Measurements from ENCODE around the gene BSG. TPM values are rescaled to one million over a fixed set of nuclear protein-coding genes. Genes with fewer than 3 reads are reported as not detected.
"Not testable (repeated sequence)": the region's sequence is repeated elsewhere in the genome, so short reads cannot be mapped to it uniquely, and the experiment has no call there.

The BSG gene
- total and polyA plus RNA-seq, 9 of the 15 experiments (the other 6 are each of a cell fraction or from before 2014, with no cell fraction given) = 4.6 to 495 (median 187) TPM

GRCh38 chr19:624433-625109 is 52.2 kb downstream of the BSG start:
- Histone ChIP-seq H2AFZ (ENCODE audit: low read depth, low read length) (no peak overlapping the region), H3K9ac (ENCODE audit: insufficient read depth in 1 of 2, low read depth in 2 of 2, low read length in 2 of 2) (no peak overlapping the region), H3K36me3 (ENCODE audit: control insufficient read depth, insufficient read depth, low read length) (peaks cover 80% of the 10 kb centered on the region; the same call in 2 of the 3 replicates), H3K9me1 (ENCODE audit: control insufficient read depth, insufficient read depth, low read length) (no peaks in the 10 kb centered on the region), H3K4me2 (ENCODE audit: insufficient read depth, low read length) (no peak overlapping the region), H3K4me1 (replicated peaks in 1 of 2; ENCODE audit: control insufficient read depth in 2 of 2, insufficient read depth in 2 of 2, low read length in 2 of 2) (peaks cover 0 to 19% of the 10 kb centered on the region in 2 experiments; a peak in 1 of 5 replicates), H3K4me3 (no peak overlapping the region), H3K27me3 (ENCODE audit: control insufficient read depth in 2 of 2, insufficient read depth in 2 of 2, low read length in 2 of 2) (no peaks in the 10 kb centered on the region), H3K27ac (ENCODE audit: extremely low read depth, low read depth, low read length) (no peak overlapping the region), H3K79me2 (ENCODE audit: control insufficient read depth, insufficient read depth, low read length) (peaks cover 15% of the 10 kb centered on the region; the same call in 1 of the 3 replicates), H4K20me1 (replicated peaks; ENCODE audit: control insufficient read depth, insufficient read depth, low read length) (no peaks in the 10 kb centered on the region), H3K9me3 (replicated peaks; ENCODE audit: control insufficient read depth, insufficient read depth, low read depth, low read length) (no peaks in the 10 kb centered on the region; the same call in 1 of the 2 replicates)
- CTCF ChIA-PET (ENCODE audit: low intra/inter-chr PET ratio) = no interaction called here
- intact Hi-C loops (cut with micrococcal nuclease) = no loop called here
- FAIRE-seq = no peak
- TF ChIP-seq SRSF3 (IDR thresholded peaks at IDR 0.05; ENCODE audit: insufficient read depth, low read length) (no peak), RBFOX2 (IDR thresholded peaks at IDR 0.05; ENCODE audit: low read depth, low read length) (peak; percentile 43; the same call in 1 of the 2 replicates), POLR2G (IDR thresholded peaks at IDR 0.05; ENCODE audit: low read depth, low read length) (peak; percentile 57)
- BruUV-seq (replicated peaks) = no TSS peak
- POLR2A ChIA-PET = interaction anchor here (0.6 to 1.1 kb wide), 2 partner anchors 9 to 49 kb away, joined by 3 to 4 read pairs; no protein-coding TSS in a partner anchor
- DNase-seq (ENCODE audit: extremely low read depth in 1 of 4, low spot score in 3 of 4) = no peak
- in situ Hi-C loops (cut with MboI) = no loop called here
- ATAC-seq = no peak
- 95% methylated on average over 19 of the region's 24 CpGs for WGBS (ENCODE audit: insufficient coverage, low coverage, missing lambda C conversion rate)

GRCh38 chr19:625257-625656 is 52.9 kb downstream of the BSG start:
- H3K9me1 ChIP-seq (ENCODE audit: control insufficient read depth, insufficient read depth, low read length) = no peaks in the 10 kb centered on the region
- no peaks in the 10 kb centered on the region for H3K27me3 ChIP-seq (ENCODE audit: control insufficient read depth in 2 of 2, insufficient read depth in 2 of 2, low read length in 2 of 2)
- H2AFZ ChIP-seq (ENCODE audit: low read depth, low read length) = no peak overlapping the region
- in situ Hi-C loops (cut with MboI) (no loop called here), intact Hi-C loops (cut with micrococcal nuclease) (no loop called here)
- FAIRE-seq = no peak
- POLR2A ChIA-PET = interaction anchor here (1.1 kb wide), 1 partner anchor 8 kb away, joined by 4 read pairs; no protein-coding TSS in a partner anchor
- TF ChIP-seq RBFOX2 (IDR thresholded peaks at IDR 0.05; ENCODE audit: low read depth, low read length) (peak; percentile 10; the same call in 1 of the 2 replicates), CHD4 (IDR thresholded peaks at IDR 0.05; ENCODE audit: insufficient read depth, insufficient replicate concordance, low read depth, low read length, poor library complexity, severe bottlenecking) (no peak)
- peaks cover 78% of the 10 kb centered on the region; the same call in 2 of the 3 replicates for H3K36me3 ChIP-seq (ENCODE audit: control insufficient read depth, insufficient read depth, low read length)
- 96% methylated on average over 5 of the region's 5 CpGs for WGBS (ENCODE audit: insufficient coverage, low coverage, missing lambda C conversion rate)
- peaks cover 18% of the 10 kb centered on the region; the same call in 2 of the 3 replicates for H3K79me2 ChIP-seq (ENCODE audit: control insufficient read depth, insufficient read depth, low read length)
- 0 out of 4 replicates have a peak overlapping the region, but pooled peaks of 1 of the 2 experiments have one; percentile 20 for H3K9ac ChIP-seq (ENCODE audit: insufficient read depth in 1 of 2, low read depth in 2 of 2, low read length in 2 of 2)
- no peaks in the 10 kb centered on the region for H4K20me1 ChIP-seq (replicated peaks; ENCODE audit: control insufficient read depth, insufficient read depth, low read length)
- ATAC-seq = no peak
- CTCF ChIA-PET (ENCODE audit: low intra/inter-chr PET ratio) = no interaction called here
- H3K4me2 ChIP-seq (ENCODE audit: insufficient read depth, low read length) = no peak overlapping the region
- no peaks in the 10 kb centered on the region; the same call in 1 of the 2 replicates for H3K9me3 ChIP-seq (replicated peaks; ENCODE audit: control insufficient read depth, insufficient read depth, low read depth, low read length)
- no peak overlapping the region for H3K4me3 ChIP-seq
- BruUV-seq (replicated peaks) = no TSS peak
- DNase-seq (ENCODE audit: extremely low read depth in 1 of 4, low spot score in 3 of 4) = no peak
- peaks cover 0 to 26% of the 10 kb centered on the region in 2 experiments; a peak in 1 of 5 replicates for H3K4me1 ChIP-seq (replicated peaks in 1 of 2; ENCODE audit: control insufficient read depth in 2 of 2, insufficient read depth in 2 of 2, low read length in 2 of 2)
- no peak overlapping the region for H3K27ac ChIP-seq (ENCODE audit: extremely low read depth, low read depth, low read length)

GRCh38 chr19:626566-626965 is 54.2 kb downstream of the BSG start:
- ATAC-seq; H3K27ac ChIP-seq (ENCODE audit: extremely low read depth, low read depth, low read length); BruUV-seq (replicated peaks); H3K27me3 ChIP-seq (ENCODE audit: control insufficient read depth in 2 of 2, insufficient read depth in 2 of 2, low read length in 2 of 2); H4K20me1 ChIP-seq (replicated peaks; ENCODE audit: control insufficient read depth, insufficient read depth, low read length); intact Hi-C loops (cut with micrococcal nuclease); H3K9ac ChIP-seq (ENCODE audit: insufficient read depth in 1 of 2, low read depth in 2 of 2, low read length in 2 of 2); CTCF ChIA-PET (ENCODE audit: low intra/inter-chr PET ratio); H3K9me3 ChIP-seq (replicated peaks; ENCODE audit: control insufficient read depth, insufficient read depth, low read depth, low read length); H3K4me2 ChIP-seq (ENCODE audit: insufficient read depth, low read length); FAIRE-seq; H3K9me1 ChIP-seq (ENCODE audit: control insufficient read depth, insufficient read depth, low read length); in situ Hi-C loops (cut with MboI); H2AFZ ChIP-seq (ENCODE audit: low read depth, low read length); H3K4me3 ChIP-seq; DNase-seq (ENCODE audit: extremely low read depth in 1 of 4, low spot score in 3 of 4): not testable (repeated sequence)
- POLR2A ChIA-PET = interaction anchor here (0.6 kb wide), 1 partner anchor 10 kb away, joined by 3 read pairs; no protein-coding TSS in a partner anchor
- Histone ChIP-seq H3K36me3 (ENCODE audit: control insufficient read depth, insufficient read depth, low read length) (peaks cover 84% of the 10 kb centered on the region; the same call in 2 of the 3 replicates), H3K4me1 (replicated peaks in 1 of 2; ENCODE audit: control insufficient read depth in 2 of 2, insufficient read depth in 2 of 2, low read length in 2 of 2) (peaks cover 0 to 30% of the 10 kb centered on the region in 2 experiments; a peak in 2 of 5 replicates), H3K79me2 (ENCODE audit: control insufficient read depth, insufficient read depth, low read length) (peaks cover 30% of the 10 kb centered on the region)
- WGBS (ENCODE audit: insufficient coverage, low coverage, missing lambda C conversion rate) = 98% methylated on average over 6 of the region's 7 CpGs
